Keratinocyte (primary cell): ENCODE results near the gene PNP.

Experiments used
- CTCF ChIP-seq, 3 experiments: IDR thresholded peaks in 1 of 3; conservative IDR thresholded peaks in 1 of 3; optimal IDR thresholded peaks in 1 of 3; 2 replicates in 2 of 3; 3 replicates in 1 of 3; pipeline versions ENCODE3 to v1.5.1; 2011; ENCODE audit warnings: low read length in 3 of 3, mild to moderate bottlenecking in 3 of 3, moderate library complexity in 2 of 3, control low read depth in 1 of 3, inconsistent platforms in 1 of 3; ENCODE audit not compliant: insufficient read depth in 2 of 3; ENCODE audit errors: extremely low read depth in 1 of 3
- EZH2 ChIP-seq: IDR thresholded peaks from one replicate; pipeline ENCODE4 v1.6.1; 2012; ENCODE audit warnings: inconsistent platforms, mild to moderate bottlenecking, low read length, moderate library complexity

DNA sequence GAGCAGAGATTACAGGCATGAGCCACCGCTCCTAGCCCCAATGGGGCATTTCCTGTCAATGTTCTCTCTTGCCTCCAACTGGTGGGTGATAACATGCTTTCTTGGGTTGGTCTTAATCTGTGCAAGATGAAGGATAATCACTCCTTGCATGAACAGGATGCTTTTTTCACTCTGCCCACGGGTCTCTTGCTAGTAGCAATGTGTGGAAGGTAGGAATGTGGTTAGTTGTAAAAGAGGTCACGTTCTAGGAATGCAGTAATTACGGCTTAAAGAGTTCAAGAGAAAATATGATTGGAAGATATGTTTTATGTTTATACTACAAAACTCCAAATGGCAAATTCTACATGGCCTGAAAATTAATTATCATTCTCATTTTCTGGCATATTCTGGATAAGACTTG lies 46.6 kb downstream of the PNP start:
- TF ChIP-seq CTCF (optimal IDR thresholded peaks at IDR 0.05 in 1 of 3, IDR thresholded peaks at IDR 0.05 in 1 of 3, conservative IDR thresholded peaks at IDR 0.05 in 1 of 3; ENCODE audit: extremely low read depth in 1 of 3, insufficient read depth in 2 of 3, low read length in 3 of 3) (no peak), EZH2 (no peak)
